ENCODE measurements around the gene THBS4. TPM values are rescaled to one million over a fixed set of nuclear protein-coding genes. Genes with fewer than 3 reads are reported as not detected.
"Not testable (repeated sequence)": the region's sequence is repeated elsewhere in the genome, so short reads cannot be mapped to it uniquely, and the experiment has no call there.

Gene THBS4
- total RNA-seq, 1 donor from 2014 or later, result 0.29 TPM

GRCh38 chr5:80083101-80083890, 48.1 kb downstream of the THBS4 start:
- DNase-seq (ENCODE audit: low read depth), result no peak
- TF ChIP-seq CTCF (conservative IDR thresholded peaks at IDR 0.05; ENCODE audit: low read depth, low read length), result peak; percentile 72
- H3K4me3 ChIP-seq (ENCODE audit: low read depth, low read length), result peak overlapping the region; percentile 15

GRCh38 chr5:80090884-80091166, 55.7 kb downstream of the THBS4 start:
- DNase-seq (ENCODE audit: low read depth), result no peak
- H3K4me3 ChIP-seq (ENCODE audit: low read depth, low read length), result no peak overlapping the region
- TF ChIP-seq CTCF (conservative IDR thresholded peaks at IDR 0.05; ENCODE audit: low read depth, low read length), result no peak

GRCh38 chr5:80091792-80092192, 56.6 kb downstream of the THBS4 start:
- TF ChIP-seq CTCF (conservative IDR thresholded peaks at IDR 0.05; ENCODE audit: low read depth, low read length), result peak; percentile 60
- H3K4me3 ChIP-seq (ENCODE audit: low read depth, low read length); DNase-seq (ENCODE audit: low read depth): not testable (repeated sequence)

DNA sequence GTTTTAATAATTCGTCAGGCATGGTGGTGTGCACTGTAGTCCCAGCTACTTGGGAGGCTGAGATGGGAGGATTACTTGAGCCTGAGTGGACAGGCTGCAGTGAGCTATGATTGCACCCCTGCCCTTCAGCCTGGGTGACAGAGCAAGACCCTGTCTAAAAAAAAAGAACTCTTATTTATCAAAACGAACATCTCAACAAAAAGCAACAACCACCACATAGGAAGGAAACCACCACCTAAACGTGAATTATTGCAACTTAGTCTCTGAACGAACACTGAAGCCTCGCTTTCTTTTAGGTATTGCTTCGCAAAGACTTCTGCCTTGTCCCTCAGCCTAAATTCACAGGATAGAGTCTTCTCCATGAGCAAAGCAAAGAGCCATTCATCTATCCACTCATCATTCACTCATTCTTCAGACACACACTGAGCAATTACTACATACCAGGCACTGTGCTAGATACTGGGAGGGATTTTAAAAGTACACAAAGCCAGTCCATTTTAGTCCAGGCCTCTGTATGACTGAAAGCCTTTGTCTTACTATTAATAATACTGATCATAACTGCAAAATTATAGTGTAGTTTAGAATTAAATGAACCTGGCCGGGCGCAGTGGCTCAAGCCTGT, 57.4 kb downstream of the THBS4 start:
- DNase-seq (ENCODE audit: low read depth), result no peak
- TF ChIP-seq CTCF (conservative IDR thresholded peaks at IDR 0.05; ENCODE audit: low read depth, low read length), result no peak
- H3K4me3 ChIP-seq (ENCODE audit: low read depth, low read length), result no peak overlapping the region

DNA sequence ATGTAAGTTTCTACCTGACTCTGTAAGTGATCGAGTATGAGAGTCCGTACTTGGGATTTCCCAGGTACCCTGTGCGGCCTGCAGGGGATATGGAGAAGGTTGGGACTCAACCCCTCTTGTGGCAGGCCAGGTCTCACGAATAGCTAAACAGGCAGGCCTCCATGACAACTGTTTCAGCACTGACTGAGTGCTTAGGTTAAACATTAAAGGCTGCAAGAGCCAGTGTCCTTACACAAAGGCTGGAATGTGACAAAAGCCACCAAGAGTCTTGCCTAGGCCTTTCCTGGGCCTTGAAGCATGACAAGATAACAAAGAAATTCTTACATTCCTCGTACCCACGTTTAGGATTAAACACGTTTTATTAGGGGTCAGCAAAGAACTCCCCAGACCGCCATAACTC, 58.6 kb downstream of the THBS4 start:
- DNase-seq (ENCODE audit: low read depth), result peak; percentile 59
- H3K4me3 ChIP-seq (ENCODE audit: low read depth, low read length), result no peak overlapping the region
- TF ChIP-seq CTCF (conservative IDR thresholded peaks at IDR 0.05; ENCODE audit: low read depth, low read length), result peak; percentile 38

DNA sequence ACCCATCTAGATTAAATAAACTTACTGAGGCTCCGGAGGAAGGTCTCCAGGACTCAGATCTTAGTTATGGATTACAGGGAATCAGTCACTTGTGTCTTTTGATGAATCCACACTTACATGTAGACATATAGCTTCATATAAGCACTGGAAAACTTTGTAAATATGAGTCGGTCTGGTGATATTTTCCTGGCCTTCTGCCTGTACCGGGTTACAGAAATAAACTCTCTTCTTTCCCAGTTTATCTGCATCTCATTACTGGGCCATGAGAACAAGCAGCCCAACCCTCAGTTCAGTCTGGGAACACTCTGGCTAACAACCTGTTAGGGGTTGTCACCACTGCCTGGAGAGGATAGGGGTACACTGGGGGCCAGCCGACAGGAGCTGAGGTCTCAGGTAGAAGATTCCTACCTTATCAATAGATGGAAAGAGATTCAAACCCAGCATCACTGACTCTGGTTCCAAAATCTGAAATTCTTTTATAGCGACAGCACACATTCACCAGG, 59.1 kb downstream of the THBS4 start:
- no peak for DNase-seq (ENCODE audit: low read depth)
- TF ChIP-seq CTCF (conservative IDR thresholded peaks at IDR 0.05; ENCODE audit: low read depth, low read length), result no peak
- H3K4me3 ChIP-seq (ENCODE audit: low read depth, low read length), result no peak overlapping the region
